GM21447 (cell line): ENCODE results near the gene SLC5A2.

Source experiments
- ATAC-seq: cut with Tn5 transposase; IDR thresholded peaks from one replicate; pipeline ENCODE4 v1.9.1; 2021; ENCODE audit not compliant: unreplicated experiment

The SLC5A2 gene

GRCh38 chr16:31459687-31460581, 23.0 kb upstream of the SLC5A2 start:
- peak; percentile 54 for ATAC-seq

- ATAC-seq = no peak
Observed at GRCh38 chr16:31460582-31461002, 22.3 kb upstream of the SLC5A2 start.

DNA sequence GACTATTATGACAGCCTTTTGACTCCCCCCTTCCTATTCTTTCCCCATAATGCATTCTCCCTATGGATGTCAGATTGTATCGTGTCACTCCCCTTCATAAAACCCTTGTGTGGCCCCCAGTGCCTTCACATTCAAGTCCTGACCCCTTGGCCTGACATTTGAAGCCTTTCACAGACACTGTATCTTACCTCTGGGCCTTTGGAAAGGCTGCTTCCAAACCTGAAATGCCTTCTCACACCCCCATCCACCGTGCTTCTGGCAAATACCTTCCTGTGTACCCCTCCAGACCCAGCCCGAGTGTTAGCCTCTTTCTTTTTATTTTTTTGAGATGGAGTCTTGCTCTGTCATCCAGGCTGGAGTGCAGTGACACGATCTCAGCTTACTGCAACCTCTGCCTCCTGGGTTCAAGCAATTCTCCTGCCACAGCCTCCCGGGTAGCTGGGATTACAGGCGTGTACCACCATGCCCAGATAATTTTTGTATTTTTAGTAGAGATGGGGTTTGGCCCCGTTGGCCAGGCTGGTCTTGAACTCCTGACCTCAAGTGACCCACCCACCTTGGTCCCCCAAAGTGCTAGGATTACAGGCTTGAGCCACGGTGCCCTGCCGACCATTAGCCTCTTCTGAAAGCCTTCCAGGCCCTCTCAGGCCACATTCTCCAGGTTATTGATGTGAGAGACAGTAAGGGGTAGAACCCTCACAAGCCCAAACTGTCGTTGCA, 21.6 kb upstream of the SLC5A2 start:
- ATAC-seq = no peak

DNA sequence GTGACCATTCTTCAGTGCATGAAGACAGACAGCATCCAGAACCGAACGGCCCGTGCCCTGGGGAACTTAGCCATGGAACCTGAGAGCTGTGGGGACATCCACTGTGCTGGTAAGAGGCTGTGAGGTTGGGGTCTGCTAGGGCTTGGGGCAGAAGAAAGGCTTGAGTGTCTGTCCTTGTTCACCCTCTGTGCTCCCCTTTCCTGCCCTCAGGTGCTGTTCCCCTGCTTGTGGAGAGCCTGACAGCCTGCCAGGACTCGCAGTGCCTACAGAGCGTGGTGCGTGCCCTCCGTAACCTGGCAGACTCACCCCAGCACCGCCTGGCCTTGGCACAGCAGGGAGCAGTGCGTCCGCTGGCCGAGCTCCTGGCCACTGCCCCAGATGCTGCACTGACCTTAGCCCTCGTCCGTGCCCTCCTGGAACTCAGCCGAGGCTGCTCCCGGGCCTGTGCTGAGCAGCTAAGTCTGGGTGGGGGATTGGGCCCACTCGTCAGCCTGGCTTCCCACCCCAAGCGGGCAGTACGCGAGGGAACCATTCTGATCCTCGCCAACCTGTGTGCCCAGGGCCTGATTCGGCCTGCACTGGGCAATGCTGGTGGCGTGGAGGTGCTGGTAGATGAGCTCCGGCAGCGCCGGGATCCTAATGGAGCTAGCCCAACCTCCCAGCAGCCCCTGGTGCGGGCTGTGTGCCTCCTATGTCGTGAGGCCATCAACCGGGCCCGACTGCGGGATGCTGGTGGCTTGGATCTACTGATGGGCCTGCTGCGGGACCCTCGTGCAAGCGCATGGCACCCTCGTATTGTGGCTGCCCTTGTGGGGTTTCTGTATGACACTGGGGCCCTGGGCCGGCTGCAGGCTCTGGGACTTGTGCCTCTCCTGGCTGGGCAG, 20.8 kb upstream of the SLC5A2 start:
- ATAC-seq = no peak

- no peak for ATAC-seq
Observed at GRCh38 chr16:31464348-31464769, 18.6 kb upstream of the SLC5A2 start.

GRCh38 chr16:31464781-31465260, 18.1 kb upstream of the SLC5A2 start:
- ATAC-seq = no peak

GRCh38 chr16:31465788-31466370, 17.0 kb upstream of the SLC5A2 start:
- ATAC-seq = no peak

- no peak for ATAC-seq
Observed at GRCh38 chr16:31466381-31466841, 16.5 kb upstream of the SLC5A2 start.

- peak; percentile 79 for ATAC-seq
Observed at GRCh38 chr16:31467151-31467773, 15.7 kb upstream of the SLC5A2 start.

GRCh38 chr16:31467858-31468257, 15.1 kb upstream of the SLC5A2 start:
- ATAC-seq = no peak

- no peak for ATAC-seq
Observed at GRCh38 chr16:31470615-31471014, 12.3 kb upstream of the SLC5A2 start.

DNA sequence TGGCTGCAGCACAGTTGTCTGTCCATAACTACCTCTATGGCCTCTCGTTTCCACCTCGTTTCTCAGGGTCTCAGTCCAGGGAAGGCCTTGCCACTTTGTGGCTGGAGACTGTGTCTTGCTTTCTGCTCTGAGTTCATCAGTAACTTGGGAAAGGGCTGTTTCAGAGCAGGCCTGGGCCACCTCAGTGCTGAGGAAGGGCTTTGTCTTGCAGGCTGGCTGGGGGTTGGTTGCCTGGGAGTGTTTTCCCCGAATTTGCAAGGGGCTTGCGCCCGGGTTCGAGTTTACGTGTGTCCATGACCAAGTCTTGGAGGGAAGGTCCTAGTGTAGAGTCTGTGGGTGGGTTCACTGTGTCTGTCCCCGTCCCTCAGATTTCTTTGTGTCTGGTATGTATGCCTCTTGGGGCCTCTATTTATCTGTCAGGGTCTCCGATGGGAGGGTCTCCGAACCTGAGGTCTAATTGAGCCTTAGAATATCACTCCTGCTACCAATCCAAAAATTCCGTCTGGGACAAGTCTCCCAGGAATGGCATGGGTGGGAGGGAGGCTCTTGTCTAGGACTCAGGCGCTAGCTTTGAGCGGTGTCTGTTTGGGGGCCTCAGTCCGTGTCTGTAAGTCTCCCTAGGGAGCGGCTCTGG, 11.6 kb upstream of the SLC5A2 start:
- no peak for ATAC-seq

DNA sequence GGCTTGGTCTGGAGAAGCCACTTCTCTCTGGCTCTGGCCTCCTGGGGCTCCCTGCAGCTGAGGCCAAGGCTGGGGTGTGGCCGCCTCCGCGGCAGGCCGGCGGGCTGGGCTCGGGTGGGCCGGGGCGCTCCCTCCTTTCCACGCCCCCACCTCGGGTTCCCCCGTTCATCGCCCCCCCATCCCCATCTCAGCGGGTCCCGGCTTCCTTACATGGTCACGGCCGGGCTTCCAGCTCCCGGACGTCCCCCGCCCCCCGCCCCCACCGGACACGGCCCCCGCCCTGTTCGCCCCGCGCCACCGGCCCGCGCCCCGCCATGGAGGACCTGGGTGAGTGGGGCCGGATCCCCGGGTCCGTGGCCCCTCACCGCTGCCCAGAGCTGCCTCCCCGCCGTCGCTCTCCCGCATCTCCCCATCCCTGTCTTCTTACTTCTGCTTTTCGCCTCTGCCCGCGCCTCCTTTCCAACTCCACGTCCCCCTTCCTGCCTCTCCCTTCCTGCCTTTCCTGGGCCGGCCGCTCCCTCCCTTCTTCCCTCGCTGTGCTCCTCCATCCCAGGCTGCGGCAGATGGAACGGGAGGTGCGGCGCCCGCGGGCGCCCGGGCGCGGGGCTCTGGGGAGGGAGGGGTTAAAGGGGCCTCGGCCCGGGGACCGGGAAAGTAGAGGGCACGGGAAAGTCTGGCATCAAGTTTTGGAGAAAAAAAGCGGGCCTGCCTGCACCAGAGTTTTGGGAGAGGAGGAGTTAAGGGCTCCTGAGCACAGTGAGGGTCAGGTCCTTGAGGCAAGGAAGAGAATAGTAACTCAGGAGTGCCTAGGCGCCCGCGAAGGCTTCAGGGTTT, 10.8 kb upstream of the SLC5A2 start, which contains the start of gene TGFB1I1:
Gene TGFB1I1 (plus strand): TSS at position 278 of the 834 bp plus-strand sequence. CDS start 37 bp downstream, at position 315.
- no peak for ATAC-seq

DNA sequence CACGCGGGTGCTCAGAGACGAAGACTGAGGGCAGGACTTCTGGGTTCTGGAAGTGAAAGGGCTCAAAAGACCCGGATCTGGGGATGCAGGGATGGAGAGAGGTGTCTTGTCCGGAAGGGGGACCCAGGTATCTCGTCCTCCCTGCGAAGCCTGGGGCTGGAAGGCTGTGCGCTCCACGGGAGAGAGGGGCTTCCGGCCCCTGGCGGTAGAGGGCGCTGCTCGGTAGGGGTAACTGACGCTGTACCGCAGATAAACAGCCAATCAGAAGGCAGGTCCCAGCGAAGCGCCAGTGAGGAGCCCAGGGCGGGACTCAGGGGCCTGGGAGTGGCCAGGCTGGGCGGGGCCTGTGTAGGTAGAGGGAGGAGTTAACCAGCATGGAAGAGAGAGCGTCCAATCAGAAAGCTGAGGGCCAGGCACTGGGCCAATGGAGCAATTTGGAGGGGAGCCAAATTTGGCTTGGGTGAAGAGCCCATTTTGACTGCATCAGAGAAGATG, 10.2 kb upstream of the SLC5A2 start:
- ATAC-seq = no peak

GRCh38 chr16:31473264-31473984, 9.5 kb upstream of the SLC5A2 start:
- no peak for ATAC-seq

GRCh38 chr16:31474173-31474714, 8.7 kb upstream of the SLC5A2 start:
- ATAC-seq = no peak
